Thyroid gland (tissue), 4 donors: ENCODE results near the gene LARGE1. TPM values are rescaled to one million over a fixed set of nuclear protein-coding genes. Genes with fewer than 3 reads are reported as not detected.

ENCODE experiments used
- DNase-seq, 2 donors: peaks; one replicate each; pipeline ENCODE4 v3.0.0-alpha.2; 2019
- H3K27ac ChIP-seq, 3 donors: fragments of 200-600 bp; sonication (generic); 1 replicate in 2 of 3; 2 replicates in 1 of 3; pipeline ENCODE4 v1.5.1; 2016 to 2019; ENCODE audit warnings: mild to moderate bottlenecking in 1 of 3, moderate library complexity in 1 of 3
- H3K27me3 ChIP-seq: fragments of 200-600 bp; sonication (generic); one replicate; pipeline ENCODE4 v1.5.1; 2019
- H3K36me3 ChIP-seq, 2 donors: fragments of 200-600 bp; sonication (generic); one replicate each; pipeline ENCODE4 v1.5.1; 2016 to 2019
- H3K4me1 ChIP-seq, 2 donors: fragments of 200-600 bp; sonication (generic); one replicate each; pipeline ENCODE4 v1.5.1; 2017 to 2019
- H3K4me3 ChIP-seq, 3 donors: fragments of 200-600 bp; sonication (generic); replicated peaks in 1 of 3; 1 replicate in 2 of 3; 2 replicates in 1 of 3; pipeline ENCODE4 v1.5.1; 2016; ENCODE audit warnings: mild to moderate bottlenecking in 1 of 3
- H3K9me3 ChIP-seq: fragments of 200-600 bp; sonication (generic); one replicate; pipeline ENCODE4 v1.5.1; 2017
- CTCF ChIP-seq, 6 experiments: fragments of 200-600 bp in 3 of 6; fragments of 450-650 bp in 3 of 6; sonication (generic) in 3 of 6; IDR thresholded peaks; one replicate each; pipeline ENCODE4 v1.5.1; 2016 to 2019; ENCODE audit warnings: antibody characterized with exemption in 6 of 6, mild to moderate bottlenecking in 2 of 6, inconsistent platforms in 1 of 6, moderate library complexity in 1 of 6
- POLR2A ChIP-seq, 2 donors: fragments of 450-650 bp; IDR thresholded peaks; one replicate each; pipeline ENCODE4 v1.6.1; 2017; ENCODE audit warnings: antibody characterized with exemption in 2 of 2, mild to moderate bottlenecking in 2 of 2, moderate library complexity in 1 of 2
- WGBS, 2 donors: methylation state at CpG; one replicate each; pipeline ENCODE4 v1.1.5; 2017; 5-methylcytosine and 5-hydroxymethylcytosine counted together
- intact Hi-C: fragments of 100-400 bp; cut with DNase I; formaldehyde crosslinking; loops from one replicate; pipeline ENCODE4 v1.15.1; 2023
- total RNA-seq, 4 donors: library from RNA; depleted of rRNA; stranded (reverse); fragments of >200 nt; gene quantifications; one replicate each; pipeline ENCODE4 v1.2.3, GENCODE V29; 2016

LARGE1 gene
- total RNA-seq, 4 donors from 2014 or later: 13.6 to 16.3 (median 15.1) TPM

GRCh38 chr22:33682927-33683326 lies 237.3 kb downstream of the LARGE1 start:
- no peak for DNase-seq
- no peak overlapping the region for H3K4me3 ChIP-seq
- no peaks in the 10 kb centered on the region for H3K9me3 ChIP-seq
- intact Hi-C loops: no loop called here
- WGBS, 2 donors: 70 to 97% methylated on average over 2 of the region's 2 CpGs
- TF ChIP-seq POLR2A (IDR thresholded peaks at IDR 0.05) (no peak), CTCF (IDR thresholded peaks at IDR 0.05) (no peak)
- H3K4me1 ChIP-seq: no peaks in the 10 kb centered on the region
- no peaks in the 10 kb centered on the region for H3K36me3 ChIP-seq
- no peaks in the 10 kb centered on the region for H3K27me3 ChIP-seq
- H3K27ac ChIP-seq: no peak overlapping the region

GRCh38 chr22:33680632-33681031 lies 239.6 kb downstream of the LARGE1 start:
- TF ChIP-seq POLR2A (IDR thresholded peaks at IDR 0.05) (no peak), CTCF (IDR thresholded peaks at IDR 0.05) (no peak)
- intact Hi-C loops: no loop called here
- 97 to 98% methylated on average over 3 of the region's 3 CpGs for WGBS, 2 donors
- Histone ChIP-seq H3K27me3 (no peaks in the 10 kb centered on the region), H3K4me3 (no peak overlapping the region), H3K36me3 (no peaks in the 10 kb centered on the region), H3K9me3 (no peaks in the 10 kb centered on the region), H3K27ac (no peak overlapping the region), H3K4me1 (no peaks in the 10 kb centered on the region)
- DNase-seq: no peak

GRCh38 chr22:33678523-33678922 lies 241.8 kb downstream of the LARGE1 start:
- no peak for DNase-seq
- H3K4me3 ChIP-seq: no peak overlapping the region
- no peak overlapping the region for H3K27ac ChIP-seq
- no peaks in the 10 kb centered on the region for H3K9me3 ChIP-seq
- no peaks in the 10 kb centered on the region for H3K4me1 ChIP-seq
- 86 to 89% methylated on average over 11 of the region's 11 CpGs for whole genome bisulfite sequencing, 2 donors
- intact Hi-C loops: no loop called here
- no peaks in the 10 kb centered on the region for H3K36me3 ChIP-seq
- H3K27me3 ChIP-seq: no peaks in the 10 kb centered on the region
- TF ChIP-seq POLR2A (IDR thresholded peaks at IDR 0.05) (no peak), CTCF (IDR thresholded peaks at IDR 0.05) (no peak)

GRCh38 chr22:33677536-33677935 lies 242.7 kb downstream of the LARGE1 start:
- H3K36me3 ChIP-seq: no peaks in the 10 kb centered on the region
- H3K27me3 ChIP-seq: no peaks in the 10 kb centered on the region
- DNase-seq: no peak
- H3K4me1 ChIP-seq: no peaks in the 10 kb centered on the region
- intact Hi-C loops: no loop called here
- TF ChIP-seq CTCF (IDR thresholded peaks at IDR 0.05) (no peak), POLR2A (IDR thresholded peaks at IDR 0.05) (no peak)
- H3K9me3 ChIP-seq: no peaks in the 10 kb centered on the region
- H3K27ac ChIP-seq: no peak overlapping the region
- no peak overlapping the region for H3K4me3 ChIP-seq
- WGBS, 2 donors: 92 to 93% methylated on average over 4 of the region's 4 CpGs

GRCh38 chr22:33674357-33674756 lies 245.9 kb downstream of the LARGE1 start:
- TF ChIP-seq POLR2A (IDR thresholded peaks at IDR 0.05): no peak
- no peak for TF ChIP-seq CTCF (IDR thresholded peaks at IDR 0.05)
- no peak overlapping the region for H3K4me3 ChIP-seq
- no peaks in the 10 kb centered on the region for H3K4me1 ChIP-seq
- WGBS, 2 donors: 95 to 96% methylated on average over 4 of the region's 4 CpGs
- H3K27me3 ChIP-seq: no peaks in the 10 kb centered on the region
- no peaks in the 10 kb centered on the region for H3K9me3 ChIP-seq
- no peak overlapping the region for H3K27ac ChIP-seq
- H3K36me3 ChIP-seq: no peaks in the 10 kb centered on the region
- DNase-seq: no peak
- intact Hi-C loops: no loop called here
